Retinal pigment epithelial cell (primary cell): ENCODE data around the gene NFX1.
"Not testable (repeated sequence)": the region's sequence is repeated elsewhere in the genome, so short reads cannot be mapped to it uniquely, and the experiment has no call there.

Source experiments
- DNase-seq: peaks from one replicate; pipeline ENCODE4 v3.0.0-alpha.2; 2010; ENCODE audit warnings: low read depth
- H3K4me3 ChIP-seq: 2 replicates; pipeline ENCODE4 v1.5.1; 2011; ENCODE audit warnings: mild to moderate bottlenecking, low read length, control low read depth, moderate library complexity
- TF ChIP-seq, protein P1 (sequence below): conservative IDR thresholded peaks from 2 replicates; pipeline ENCODE4 v1.5.1; 2011; ENCODE audit warnings: low read depth, low read length, control low read depth, inconsistent platforms

NFX1 gene

DNA sequence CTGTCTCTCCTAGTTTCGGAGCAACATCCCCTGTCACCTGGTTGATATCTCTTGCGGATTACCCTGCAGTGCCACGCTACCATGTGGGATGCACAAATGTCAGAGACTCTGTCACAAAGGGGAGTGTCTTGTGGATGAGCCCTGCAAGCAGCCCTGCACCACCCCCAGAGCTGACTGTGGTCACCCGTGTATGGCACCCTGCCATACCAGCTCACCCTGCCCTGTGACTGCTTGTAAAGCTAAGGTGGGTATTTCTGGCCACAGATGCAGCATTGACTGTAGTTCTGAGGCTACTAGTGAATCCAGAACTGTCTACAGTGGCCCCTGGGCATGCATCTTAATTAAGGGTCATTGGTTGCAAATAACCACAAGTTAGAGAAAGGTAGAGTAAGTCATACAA is 61.2 kb downstream of the NFX1 start:
- H3K4me3 ChIP-seq, result no peak overlapping the region
- TF ChIP-seq, protein P1, sequence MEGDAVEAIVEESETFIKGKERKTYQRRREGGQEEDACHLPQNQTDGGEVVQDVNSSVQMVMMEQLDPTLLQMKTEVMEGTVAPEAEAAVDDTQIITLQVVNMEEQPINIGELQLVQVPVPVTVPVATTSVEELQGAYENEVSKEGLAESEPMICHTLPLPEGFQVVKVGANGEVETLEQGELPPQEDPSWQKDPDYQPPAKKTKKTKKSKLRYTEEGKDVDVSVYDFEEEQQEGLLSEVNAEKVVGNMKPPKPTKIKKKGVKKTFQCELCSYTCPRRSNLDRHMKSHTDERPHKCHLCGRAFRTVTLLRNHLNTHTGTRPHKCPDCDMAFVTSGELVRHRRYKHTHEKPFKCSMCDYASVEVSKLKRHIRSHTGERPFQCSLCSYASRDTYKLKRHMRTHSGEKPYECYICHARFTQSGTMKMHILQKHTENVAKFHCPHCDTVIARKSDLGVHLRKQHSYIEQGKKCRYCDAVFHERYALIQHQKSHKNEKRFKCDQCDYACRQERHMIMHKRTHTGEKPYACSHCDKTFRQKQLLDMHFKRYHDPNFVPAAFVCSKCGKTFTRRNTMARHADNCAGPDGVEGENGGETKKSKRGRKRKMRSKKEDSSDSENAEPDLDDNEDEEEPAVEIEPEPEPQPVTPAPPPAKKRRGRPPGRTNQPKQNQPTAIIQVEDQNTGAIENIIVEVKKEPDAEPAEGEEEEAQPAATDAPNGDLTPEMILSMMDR, result no peak
- no peak for DNase-seq

DNA sequence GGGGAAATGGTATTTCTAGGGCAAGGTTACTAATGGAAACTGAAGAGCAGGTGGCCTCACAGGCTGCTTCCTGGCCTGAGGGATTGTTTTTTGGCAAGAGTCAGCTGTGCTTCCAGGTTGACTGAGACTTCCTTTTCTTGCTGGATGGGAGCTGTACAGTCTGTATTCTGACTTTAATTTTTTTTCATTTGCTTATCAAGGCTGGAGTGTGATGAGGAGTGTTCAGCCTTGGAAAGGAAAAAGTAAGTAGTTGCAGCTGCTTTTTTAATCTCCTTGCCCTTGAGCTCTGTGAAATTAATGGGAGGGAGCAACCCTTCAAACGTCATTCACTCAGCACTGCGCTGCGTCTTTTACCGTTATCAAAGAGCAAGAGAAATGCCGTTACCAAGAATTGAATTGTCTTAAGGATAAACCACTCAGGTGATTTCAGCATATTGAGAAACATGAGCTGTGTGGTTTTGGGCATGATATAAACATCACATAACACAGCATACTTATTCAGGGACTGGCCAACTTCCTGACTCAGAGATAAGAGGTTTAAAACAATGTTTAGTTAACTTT is 64.4 kb downstream of the NFX1 start:
- TF ChIP-seq, protein P1, result no peak
- H3K4me3 ChIP-seq, result no peak overlapping the region
- DNase-seq, result peak; percentile 64

DNA sequence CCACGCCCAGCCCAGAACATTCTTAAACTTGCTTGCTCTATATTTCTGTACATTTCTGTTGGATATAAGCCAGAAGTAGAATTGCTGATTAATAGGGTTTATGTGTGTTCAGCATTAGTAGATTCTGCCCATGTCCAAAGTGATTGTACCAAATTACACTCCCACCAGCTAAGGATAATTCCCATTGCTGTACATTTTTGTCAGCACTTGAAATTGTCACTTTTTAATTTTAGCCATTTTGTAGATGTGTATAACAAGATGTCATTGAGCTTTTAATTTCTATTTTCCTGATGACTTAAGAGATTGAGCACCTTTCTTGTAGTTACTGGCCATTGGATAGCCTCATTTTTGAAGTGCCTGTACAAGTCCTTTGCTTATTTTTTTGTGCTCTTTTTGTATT is 65.6 kb downstream of the NFX1 start:
- TF ChIP-seq, protein P1, result no peak
- no peak overlapping the region for H3K4me3 ChIP-seq
- DNase-seq, result no peak

DNA sequence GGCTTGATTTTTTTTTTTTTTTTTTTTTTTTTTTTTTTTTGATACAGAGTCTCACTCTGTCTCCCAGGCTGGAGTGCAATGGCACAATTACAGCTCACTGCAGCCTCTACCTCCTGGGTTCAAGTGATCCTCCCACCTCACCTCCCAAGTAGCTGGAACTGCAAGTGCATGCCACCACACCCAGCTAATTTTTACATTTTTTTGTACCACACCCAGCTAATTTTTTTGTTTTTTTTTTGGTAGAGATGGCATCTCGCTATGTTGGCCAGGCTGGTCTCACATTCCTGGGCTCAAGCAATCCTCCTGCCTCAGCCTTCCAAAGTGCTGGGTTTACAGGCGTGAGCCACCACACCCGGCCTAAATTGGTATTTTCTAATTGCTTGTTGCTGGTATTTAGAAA is 68.3 kb downstream of the NFX1 start:
- not testable (repeated sequence) for H3K4me3 ChIP-seq, DNase-seq

DNA sequence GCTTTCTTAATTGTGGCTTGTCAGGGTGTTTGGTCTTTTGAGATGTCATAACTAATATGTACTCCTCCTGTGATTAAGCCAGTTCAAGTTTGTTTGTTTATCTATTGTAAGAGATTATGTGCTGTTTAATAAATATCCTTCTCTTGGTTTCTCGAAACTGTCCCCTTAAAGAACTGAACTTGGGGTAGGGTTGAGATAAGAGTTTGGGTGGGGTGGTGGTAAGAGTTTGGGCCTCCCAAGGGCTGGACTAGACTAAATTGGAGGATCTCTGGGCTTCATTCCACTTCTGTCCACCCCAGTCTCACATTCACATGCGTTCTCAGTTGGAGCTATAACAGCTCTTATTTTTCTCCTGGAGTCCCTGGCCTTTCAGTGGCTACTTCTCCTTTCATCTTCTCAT is 73.8 kb downstream of the NFX1 start:
- no peak overlapping the region for H3K4me3 ChIP-seq
- TF ChIP-seq, protein P1, result no peak
- DNase-seq, result no peak

DNA sequence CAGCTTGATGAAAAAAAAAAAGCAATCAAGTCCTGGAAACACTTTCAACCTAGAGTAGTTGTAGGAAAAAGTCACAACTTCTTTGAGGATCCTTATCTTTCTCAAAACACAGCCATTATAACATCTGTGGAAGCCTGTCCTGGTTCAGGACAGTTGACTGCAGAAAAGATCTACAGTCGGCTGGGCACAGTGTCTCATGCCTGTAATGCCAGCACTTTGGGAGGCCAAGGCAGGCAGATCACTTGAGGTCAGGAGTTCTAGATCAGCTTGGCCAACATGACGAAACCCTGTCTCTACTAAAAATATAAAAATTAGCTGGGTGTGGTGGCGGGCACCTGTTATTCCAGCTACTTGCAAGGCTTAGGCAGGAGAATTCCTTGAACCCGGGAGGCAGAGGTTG is 74.5 kb downstream of the NFX1 start:
- not testable (repeated sequence) for DNase-seq, H3K4me3 ChIP-seq

DNA sequence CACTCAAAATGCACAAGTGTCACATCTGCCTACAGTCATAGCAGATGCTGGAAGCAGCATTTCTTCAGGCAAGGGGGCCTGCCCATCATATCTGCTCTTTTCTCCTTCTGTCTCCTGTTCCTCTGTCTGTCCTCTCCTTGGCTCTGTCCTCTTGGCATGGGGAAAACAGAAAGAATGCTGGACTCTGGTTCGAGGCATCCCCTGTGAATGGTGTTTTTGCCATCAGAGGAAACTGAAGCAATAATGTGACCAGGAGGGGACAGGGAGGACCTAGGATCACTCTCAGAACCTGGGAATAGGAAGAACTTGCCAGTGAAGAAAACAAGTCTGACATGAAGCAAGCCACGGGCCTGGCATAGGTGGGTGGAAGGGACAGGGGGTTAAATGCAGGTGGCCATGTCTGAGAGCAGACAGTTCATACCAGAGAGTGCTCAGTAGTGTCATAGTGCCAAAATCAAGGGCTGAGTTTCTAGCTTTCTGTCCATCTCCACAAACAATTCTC is 76.7 kb downstream of the NFX1 start:
- no peak for DNase-seq
- no peak overlapping the region for H3K4me3 ChIP-seq
- TF ChIP-seq, protein P1, result no peak

DNA sequence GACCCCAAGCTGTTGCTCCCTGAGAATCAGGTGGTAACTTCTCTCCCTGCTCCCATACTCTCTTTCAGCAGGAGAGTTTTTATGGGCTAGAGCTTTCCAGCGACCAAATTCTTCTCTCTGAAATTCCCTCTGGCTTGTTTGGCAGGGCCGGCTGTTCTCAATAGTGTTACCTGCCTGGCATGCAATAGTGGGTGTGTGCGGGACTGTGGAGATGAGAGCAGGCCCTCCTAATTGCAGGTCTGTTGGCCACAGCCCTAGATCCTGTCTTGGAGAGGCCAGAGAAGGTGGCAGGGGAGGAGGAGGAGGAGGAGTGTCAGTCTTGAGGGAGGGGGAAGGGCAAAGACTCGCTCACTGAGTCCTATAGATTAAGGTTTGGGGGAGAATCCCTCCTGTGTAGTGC is 82.6 kb downstream of the NFX1 start:
- no peak for DNase-seq
- TF ChIP-seq, protein P1, result no peak
- no peak overlapping the region for H3K4me3 ChIP-seq
